BLaER1 treated with 17β-estradiol and CSF1 and Interleukin-3, amounts not matched to agents 10 nM and 100 nM (cell line): Measurements from ENCODE around the gene SDR9C7.
A peak's percentile ranks its signal among the peaks of the same experiment; 100 is the strongest.
"Not testable (repeated sequence)": the region's sequence is repeated elsewhere in the genome, so short reads cannot be mapped to it uniquely, and the experiment has no call there.

Experiments
- H3K27ac ChIP-seq, 11 experiments: shearing (Covaris generic); formaldehyde crosslinking; 2 replicates each; pipeline ENCODE4 v1.8.1; 2022
- H3K27me3 ChIP-seq, 11 experiments: shearing (Covaris generic); formaldehyde crosslinking; 2 replicates each; pipeline ENCODE4 v1.8.1; 2022
- H3K36me3 ChIP-seq, 11 experiments: shearing (Covaris generic); formaldehyde crosslinking; 2 replicates each; pipeline ENCODE4 v1.8.1; 2022
- H3K4me1 ChIP-seq, 10 experiments: shearing (Covaris generic); formaldehyde crosslinking; 2 replicates each; pipeline ENCODE4 v1.8.1; 2022
- H3K4me2 ChIP-seq, 11 experiments: shearing (Covaris generic); formaldehyde crosslinking; 2 replicates each; pipeline ENCODE4 v1.8.1; 2022
- H3K4me3 ChIP-seq, 10 experiments: shearing (Covaris generic); formaldehyde crosslinking; 2 replicates each; pipeline ENCODE4 v1.8.1; 2022
- H3K9ac ChIP-seq, 11 experiments: shearing (Covaris generic); formaldehyde crosslinking; 2 replicates each; pipeline ENCODE4 v1.8.1; 2022
- H3K9me3 ChIP-seq, 11 experiments: shearing (Covaris generic); formaldehyde crosslinking; replicated peaks in 1 of 11; 2 replicates each; pipeline ENCODE4 v1.8.1; 2022
- H4K20me1 ChIP-seq, 11 experiments: shearing (Covaris generic); formaldehyde crosslinking; 2 replicates each; pipeline ENCODE4 v1.8.1; 2022
- Cebpa-rat ChIP-seq, 11 experiments: shearing (Covaris generic); IDR thresholded peaks; 2 replicates each; pipeline ENCODE4 v1.8.1; 2022

Gene SDR9C7

DNA sequence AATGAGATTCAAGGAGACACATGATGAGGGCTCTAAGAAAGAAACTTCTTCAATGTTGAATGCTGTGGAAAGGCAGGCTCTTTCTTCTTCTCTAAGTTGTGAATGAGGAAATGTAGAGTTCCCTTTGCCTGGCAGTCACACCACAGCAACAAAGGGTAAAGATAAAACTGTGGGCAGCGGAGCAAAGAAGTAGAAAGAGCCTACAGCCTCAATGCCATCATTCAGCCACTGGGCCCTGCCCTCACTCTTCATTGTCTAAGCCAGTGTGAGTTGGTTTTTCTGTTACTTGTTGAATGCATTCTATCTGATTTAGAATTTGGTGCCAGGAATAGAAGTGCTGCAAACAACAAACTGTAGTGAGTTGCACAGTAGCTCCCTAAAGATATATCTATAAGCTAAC is 12.2 kb downstream of the SDR9C7 start:
- Histone ChIP-seq H3K4me2 (0 out of 22 replicates have a peak overlapping the region, but pooled peaks of 1 of the 11 experiments have one; percentile 34), H3K9ac (no peak overlapping the region), H3K4me1 (peaks cover 0 to 12% (median 0%) of the 10 kb centered on the region in 10 experiments; a peak in 2 of 20 replicates), H3K36me3 (no peaks in the 10 kb centered on the region), H3K27ac (no peak overlapping the region), H4K20me1 (no peaks in the 10 kb centered on the region), H3K4me3 (no peak overlapping the region), H3K9me3 (peaks cover 0 to 15% (median 8%) of the 10 kb centered on the region in 11 experiments; a peak in 11 of 22 replicates), H3K27me3 (no peaks in the 10 kb centered on the region)
- TF ChIP-seq Cebpa-rat (IDR thresholded peaks at IDR 0.05), result no peak

- no peak overlapping the region for H3K27ac ChIP-seq
- peaks cover 0 to 12% (median 0%) of the 10 kb centered on the region in 10 experiments; a peak in 2 of 20 replicates for H3K4me1 ChIP-seq
- TF ChIP-seq Cebpa-rat (IDR thresholded peaks at IDR 0.05), result no peak
- no peaks in the 10 kb centered on the region for H4K20me1 ChIP-seq
- 0 out of 22 replicates have a peak overlapping the region, but pooled peaks of 1 of the 11 experiments have one; percentile 34 for H3K4me2 ChIP-seq
- H3K9ac ChIP-seq, result no peak overlapping the region
- peaks cover 0 to 15% (median 8%) of the 10 kb centered on the region in 11 experiments; a peak in 11 of 22 replicates for H3K9me3 ChIP-seq
- H3K4me3 ChIP-seq, result no peak overlapping the region
- no peaks in the 10 kb centered on the region for H3K27me3 ChIP-seq
- no peaks in the 10 kb centered on the region for H3K36me3 ChIP-seq
Measured at GRCh38 chr12:56921346-56921745, 12.9 kb downstream of the SDR9C7 start.

DNA sequence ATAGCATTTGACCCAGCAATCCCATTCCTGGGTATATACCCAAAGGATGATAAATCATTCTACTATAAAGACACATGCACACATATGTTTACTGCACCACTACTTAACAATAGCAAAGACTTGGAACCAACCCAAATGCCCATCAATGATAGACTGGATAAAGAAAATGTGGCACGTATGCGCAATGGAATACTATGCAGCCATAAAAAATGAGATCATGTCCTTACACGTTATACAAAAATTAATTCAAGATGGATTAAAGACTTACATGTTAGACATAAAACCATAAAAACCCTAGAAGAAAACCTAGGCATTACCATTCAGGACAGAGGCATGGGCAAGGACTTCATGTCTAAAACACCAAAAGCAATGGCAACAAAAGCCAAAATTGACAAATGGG is 16.1 kb downstream of the SDR9C7 start:
- not testable (repeated sequence) for H4K20me1 ChIP-seq, H3K27ac ChIP-seq, H3K36me3 ChIP-seq, H3K27me3 ChIP-seq, H3K4me3 ChIP-seq, H3K4me2 ChIP-seq, H3K9ac ChIP-seq
- H3K9me3 ChIP-seq, result peaks cover 0 to 15% (median 5%) of the 10 kb centered on the region in 11 experiments; a peak in 11 of 22 replicates
- H3K4me1 ChIP-seq, result peaks cover 0 to 12% (median 0%) of the 10 kb centered on the region in 10 experiments; a peak in 2 of 20 replicates

DNA sequence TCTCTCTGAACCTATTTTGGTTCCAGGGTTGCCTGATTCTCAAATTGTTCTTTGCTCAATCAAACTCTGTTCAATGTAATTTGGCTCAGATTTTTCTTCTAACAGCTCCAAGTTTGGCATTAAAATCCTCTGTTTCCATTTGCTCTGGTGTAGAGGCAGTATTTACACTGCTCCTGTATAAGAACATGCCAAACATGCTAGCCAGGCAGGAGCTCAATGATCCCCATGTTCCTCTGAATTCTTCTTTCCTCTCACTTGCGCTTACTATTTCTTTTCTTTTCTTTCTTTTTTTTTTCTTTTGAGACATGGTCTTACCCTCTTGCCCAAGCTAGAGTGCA is 17.2 kb downstream of the SDR9C7 start:
- TF ChIP-seq Cebpa-rat (IDR thresholded peaks at IDR 0.05), result no peak
- no peak overlapping the region for H3K9ac ChIP-seq
- peaks cover 0 to 7% (median 0%) of the 10 kb centered on the region in 10 experiments; a peak in 2 of 20 replicates for H3K4me1 ChIP-seq
- H3K4me3 ChIP-seq, result no peak overlapping the region
- H3K4me2 ChIP-seq, result no peak overlapping the region
- no peaks in the 10 kb centered on the region for H3K36me3 ChIP-seq
- H3K27ac ChIP-seq, result no peak overlapping the region
- peaks cover 2 to 25% (median 13%) of the 10 kb centered on the region in 11 experiments; a peak in 19 of 22 replicates for H3K9me3 ChIP-seq
- H3K27me3 ChIP-seq, result no peaks in the 10 kb centered on the region
- H4K20me1 ChIP-seq, result no peaks in the 10 kb centered on the region

DNA sequence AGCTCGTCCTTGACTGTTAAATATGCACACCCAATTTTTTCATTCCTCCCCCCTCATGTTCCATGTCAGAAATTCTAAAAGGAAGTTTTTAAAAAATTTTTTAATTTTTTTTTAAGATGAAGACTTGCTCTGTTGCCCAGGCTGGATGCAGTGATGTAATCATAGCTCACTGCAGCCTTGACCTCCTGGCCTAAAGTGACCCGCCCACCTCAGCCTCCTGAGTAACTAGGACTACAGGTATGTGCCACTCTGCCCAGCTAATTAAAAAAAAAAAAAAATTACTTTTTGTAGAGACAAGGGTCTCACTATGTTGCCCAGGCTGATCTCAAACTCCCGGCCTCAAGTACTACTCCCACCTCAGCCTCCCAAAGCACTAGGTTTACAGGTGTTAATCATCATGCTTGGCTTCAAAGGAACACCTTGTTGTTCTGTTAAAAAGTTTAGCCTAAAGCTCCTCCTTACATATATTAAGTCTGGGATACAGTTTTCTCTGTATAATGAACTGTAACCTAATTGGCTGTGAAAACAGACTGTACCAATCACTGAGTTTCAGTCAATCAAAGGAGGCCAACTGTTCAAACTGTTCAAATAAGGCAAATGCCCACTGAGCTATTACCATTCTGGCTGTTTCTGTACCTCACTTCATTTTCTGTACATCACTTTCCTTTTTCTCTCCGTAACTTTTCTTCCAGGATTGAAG is 17.8 kb downstream of the SDR9C7 start:
- no peak for TF ChIP-seq Cebpa-rat (IDR thresholded peaks at IDR 0.05)
- Histone ChIP-seq H3K4me2 (no peak overlapping the region), H3K27ac (no peak overlapping the region), H3K4me3 (no peak overlapping the region), H3K9me3 (peaks cover 7 to 30% (median 18%) of the 10 kb centered on the region in 11 experiments; a peak in 21 of 22 replicates), H3K9ac (no peak overlapping the region), H3K36me3 (no peaks in the 10 kb centered on the region), H4K20me1 (no peaks in the 10 kb centered on the region), H3K27me3 (no peaks in the 10 kb centered on the region), H3K4me1 (peaks cover 0 to 1% (median 0%) of the 10 kb centered on the region in 10 experiments; a peak in 2 of 20 replicates)

GRCh38 chr12:56914724-56915123 is 19.5 kb downstream of the SDR9C7 start:
- H3K4me1 ChIP-seq, result no peaks in the 10 kb centered on the region
- peaks cover 24 to 40% (median 30%) of the 10 kb centered on the region in 11 experiments for H3K9me3 ChIP-seq
- H4K20me1 ChIP-seq, result no peaks in the 10 kb centered on the region
- H3K4me2 ChIP-seq, result no peak overlapping the region
- no peak overlapping the region for H3K9ac ChIP-seq
- peaks cover 0 to 5% (median 0%) of the 10 kb centered on the region in 11 experiments; a peak in 2 of 22 replicates for H3K36me3 ChIP-seq
- H3K27ac ChIP-seq, result no peak overlapping the region
- no peaks in the 10 kb centered on the region for H3K27me3 ChIP-seq
- H3K4me3 ChIP-seq, result no peak overlapping the region
- no peak for TF ChIP-seq Cebpa-rat (IDR thresholded peaks at IDR 0.05)

DNA sequence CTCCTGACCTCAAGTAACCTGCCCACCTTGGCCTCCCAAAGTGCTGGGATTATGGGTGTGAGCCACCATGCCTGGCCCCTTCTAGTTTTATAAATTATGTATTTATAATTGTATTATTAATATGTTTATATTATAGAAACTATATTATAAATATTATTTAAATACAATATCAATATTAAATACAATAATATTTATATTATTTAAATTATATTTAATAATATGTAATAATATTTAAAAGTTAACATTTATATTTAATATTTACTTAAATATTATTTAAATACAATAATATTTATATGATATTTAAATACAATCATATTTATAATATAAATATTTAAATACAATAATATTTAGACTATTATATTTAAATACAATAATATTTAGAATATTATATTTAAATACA is 20.0 kb downstream of the SDR9C7 start:
- TF ChIP-seq Cebpa-rat (IDR thresholded peaks at IDR 0.05), result no peak
- Histone ChIP-seq H3K9ac (no peak overlapping the region), H3K4me2 (no peak overlapping the region), H3K4me1 (no peaks in the 10 kb centered on the region), H3K9me3 (peaks cover 29 to 44% (median 35%) of the 10 kb centered on the region in 11 experiments), H3K36me3 (peaks cover 0 to 9% (median 0%) of the 10 kb centered on the region in 11 experiments; a peak in 4 of 22 replicates), H4K20me1 (no peaks in the 10 kb centered on the region), H3K4me3 (no peak overlapping the region), H3K27me3 (no peaks in the 10 kb centered on the region), H3K27ac (no peak overlapping the region)

DNA sequence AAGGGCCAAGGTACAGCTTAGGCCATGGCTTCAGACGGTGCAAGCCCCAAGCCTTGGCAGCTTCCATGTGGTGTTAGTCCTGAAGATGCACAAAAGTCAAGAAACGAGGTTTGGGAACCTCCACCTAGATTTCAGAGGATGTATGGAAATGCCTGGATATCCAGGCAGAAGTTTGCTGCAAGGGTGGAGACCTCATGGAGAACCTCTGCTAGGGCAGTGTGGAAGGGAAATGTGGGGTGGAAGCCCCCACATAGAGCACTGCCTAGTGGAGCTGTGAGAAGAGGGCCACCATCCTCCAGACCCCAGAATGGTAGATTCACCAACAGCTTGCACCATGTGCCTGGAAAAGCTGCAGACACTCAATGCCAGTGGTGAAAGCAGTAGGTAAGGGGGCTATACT is 24.8 kb downstream of the SDR9C7 start:
- peaks cover 52 to 70% (median 61%) of the 10 kb centered on the region in 11 experiments for H3K9me3 ChIP-seq
- not testable (repeated sequence) for H3K27me3 ChIP-seq

GRCh38 chr12:56908136-56908535 is 26.1 kb downstream of the SDR9C7 start:
- no peak overlapping the region for H3K4me2 ChIP-seq
- TF ChIP-seq Cebpa-rat (IDR thresholded peaks at IDR 0.05), result no peak
- no peak overlapping the region for H3K27ac ChIP-seq
- H3K9me3 ChIP-seq, result peaks cover 65 to 83% (median 74%) of the 10 kb centered on the region in 11 experiments
- H3K4me3 ChIP-seq, result no peak overlapping the region; a peak in 1 of 20 replicates
- no peaks in the 10 kb centered on the region for H4K20me1 ChIP-seq
- no peaks in the 10 kb centered on the region for H3K4me1 ChIP-seq
- H3K36me3 ChIP-seq, result peaks cover 0 to 10% (median 0%) of the 10 kb centered on the region in 11 experiments; a peak in 5 of 22 replicates
- H3K9ac ChIP-seq, result no peak overlapping the region
- H3K27me3 ChIP-seq, result no peaks in the 10 kb centered on the region

More for the DNA sequence above, 24.8 kb downstream of the SDR9C7 start:
- H3K36me3 ChIP-seq, result peaks cover 0 to 10% (median 0%) of the 10 kb centered on the region in 11 experiments; a peak in 4 of 22 replicates
- not testable (repeated sequence) for H3K4me2 ChIP-seq, H3K9ac ChIP-seq, H3K27ac ChIP-seq, H3K4me1 ChIP-seq, H4K20me1 ChIP-seq
- peak overlapping the region in 1 of 10 experiments; percentile 28; a peak in 3 of 20 replicates for H3K4me3 ChIP-seq
